GM12872 (cell line): ENCODE results near the gene MRC2.

Experiments
- CTCF ChIP-seq: IDR thresholded peaks from 3 replicates; pipeline ENCODE4 v1.5.1; 2011; ENCODE audit warnings: low read depth, mild to moderate bottlenecking, low read length, moderate library complexity; ENCODE audit not compliant: insufficient read depth

MRC2 gene

GRCh38 chr17:62692721-62693431 is 65.4 kb downstream of the MRC2 start:
- TF ChIP-seq CTCF: peak; percentile 52

- no peak for TF ChIP-seq CTCF
These were observed 66.3 kb downstream of the MRC2 start for GRCh38 chr17:62693616-62694409.

- no peak for TF ChIP-seq CTCF
These were observed 68.8 kb downstream of the MRC2 start for GRCh38 chr17:62696256-62696655.

- TF ChIP-seq CTCF: no peak
These were observed 69.4 kb downstream of the MRC2 start for GRCh38 chr17:62696726-62697490.

GRCh38 chr17:62700964-62701705 is 73.7 kb downstream of the MRC2 start:
- TF ChIP-seq CTCF: no peak

GRCh38 chr17:62701706-62702085 is 74.2 kb downstream of the MRC2 start:
- no peak for TF ChIP-seq CTCF

GRCh38 chr17:62702746-62703260 is 75.3 kb downstream of the MRC2 start:
- no peak for TF ChIP-seq CTCF
